ENCODE results near the gene RAB44. TPM values are rescaled to one million over a fixed set of nuclear protein-coding genes. Genes with fewer than 3 reads are reported as not detected.
A peak's percentile ranks its signal among the peaks of the same experiment; 100 is the strongest.

RAB44 gene
- total and polyA plus RNA-seq, 2 donors (not counting 1 experiment from before 2014, with no cell fraction given), result 0.15 to 0.16 TPM

DNA sequence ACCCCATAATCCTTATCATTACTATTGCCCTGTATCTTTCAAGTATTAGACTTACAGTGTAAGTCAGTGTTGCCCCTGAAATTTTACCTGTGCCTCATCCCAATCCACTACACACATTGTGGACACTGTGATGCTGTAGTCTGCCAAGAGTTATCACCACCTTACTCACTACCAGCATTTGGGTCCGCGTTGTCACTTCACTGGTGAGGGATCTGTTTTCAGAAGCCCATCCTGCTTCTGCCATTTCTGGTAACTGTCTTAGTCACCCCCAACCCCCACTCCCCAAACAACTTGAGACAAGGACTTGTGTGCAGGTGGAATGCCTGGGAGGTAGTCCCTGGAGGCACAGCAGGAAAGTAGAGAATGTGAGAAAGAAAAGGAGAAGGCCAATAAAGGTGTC lies 6.0 kb upstream of the RAB44 start:
- intact Hi-C loops (cut with micrococcal nuclease), result loop anchor here (1.0 to 5.0 kb wide), 2 partner anchors 8 to 389 kb away; no protein-coding TSS in a partner anchor
- no peak for ATAC-seq (ENCODE audit: low read depth)

DNA sequence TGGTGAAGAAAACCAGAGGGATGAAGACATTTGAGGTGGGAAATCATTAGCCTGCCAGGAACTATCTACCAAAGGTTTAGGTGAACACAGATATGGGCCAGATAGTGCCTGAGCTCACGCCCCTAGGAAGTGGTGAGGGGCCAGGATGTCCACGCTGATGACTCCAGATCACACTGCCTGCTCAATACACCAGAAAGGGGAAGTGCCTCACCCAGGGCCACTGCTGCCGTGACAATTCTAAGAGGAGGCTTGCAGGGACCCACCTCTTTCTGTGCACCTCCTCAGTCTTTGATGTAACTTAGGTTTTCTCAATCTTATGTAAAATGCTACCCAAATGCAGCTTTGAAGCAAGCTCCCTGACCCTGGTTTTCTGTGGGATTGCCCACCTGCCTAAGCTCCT lies 5.4 kb upstream of the RAB44 start:
- Mint-ChIP-seq H3K27ac (peak overlapping the region; percentile 97), H3K9me3 (ENCODE audit: insufficient read depth) (no peaks in the 10 kb centered on the region), H3K4me1 (peaks cover 81% of the 10 kb centered on the region), H3K27me3 (no peaks in the 10 kb centered on the region), H3K4me3 (peak overlapping the region; percentile 75)
- peak; percentile 98 for ATAC-seq (ENCODE audit: low read depth)
- ChIA-PET CTCF (interaction anchor here (0.7 to 4.9 kb wide), 8 partner anchors 10 to 77 kb away, joined by 3 to 37 read pairs (median 4); partner anchors contain the start of gene CDKN1A), POLR2A (interaction anchor here (0.6 to 1.3 kb wide), 5 partner anchors 9 to 97 kb away, joined by 3 to 9 read pairs (median 4); no protein-coding TSS in a partner anchor)
- no peaks in the 10 kb centered on the region for H4K20me1 ChIP-seq (ENCODE audit: control insufficient read depth, insufficient read depth, low read length, poor library complexity, severe bottlenecking)
- H3K4me3 ChIP-seq (ENCODE audit: control extremely low read depth in 1 of 5, extremely low read depth in 1 of 5, insufficient read depth in 1 of 5, low read depth in 2 of 5, low read length in 4 of 5), result peak overlapping the region in 3 of 5 experiments; percentile 12 to 18 (median 16)
- no peak overlapping the region for H2AFZ ChIP-seq (ENCODE audit: insufficient read depth, low read depth, low read length, poor library complexity, severe bottlenecking)
- intact Hi-C loops (cut with micrococcal nuclease), result loop anchor here (1.0 to 5.0 kb wide), 2 partner anchors 9 to 390 kb away; no protein-coding TSS in a partner anchor
- H3K4me1 ChIP-seq (ENCODE audit: control insufficient read depth in 2 of 2, insufficient read depth in 2 of 2, low read length in 2 of 2), result peaks cover 76 to 81% of the 10 kb centered on the region in 2 donors
- 0% methylated on average over 3 of the region's 3 CpGs for WGBS (ENCODE audit: insufficient coverage)
- H3K9me3 ChIP-seq (ENCODE audit: control extremely low read depth in 1 of 3, control insufficient read depth in 2 of 3, insufficient read depth in 1 of 3, low read length in 2 of 3), result peaks cover 0 to under 1% (median 0%) of the 10 kb centered on the region in 3 donors
- peak overlapping the region; percentile 90 to 96 for H3K27ac ChIP-seq (ENCODE audit: low read length in 2 of 2)
- H3K4me2 ChIP-seq (replicated peaks; ENCODE audit: low read depth, low read length, poor library complexity, severe bottlenecking), result peak overlapping the region; percentile 66
- no peaks in the 10 kb centered on the region for H3K79me2 ChIP-seq (ENCODE audit: control insufficient read depth, insufficient read depth, low read length)
- H3K36me3 ChIP-seq (replicated peaks in 1 of 2; ENCODE audit: control extremely low read depth in 1 of 2, control insufficient read depth in 1 of 2, extremely low read depth in 1 of 2, insufficient read depth in 2 of 2, low read length in 1 of 2), result peaks cover 0 to 4% of the 10 kb centered on the region in 2 experiments
- TF ChIP-seq, protein P1, sequence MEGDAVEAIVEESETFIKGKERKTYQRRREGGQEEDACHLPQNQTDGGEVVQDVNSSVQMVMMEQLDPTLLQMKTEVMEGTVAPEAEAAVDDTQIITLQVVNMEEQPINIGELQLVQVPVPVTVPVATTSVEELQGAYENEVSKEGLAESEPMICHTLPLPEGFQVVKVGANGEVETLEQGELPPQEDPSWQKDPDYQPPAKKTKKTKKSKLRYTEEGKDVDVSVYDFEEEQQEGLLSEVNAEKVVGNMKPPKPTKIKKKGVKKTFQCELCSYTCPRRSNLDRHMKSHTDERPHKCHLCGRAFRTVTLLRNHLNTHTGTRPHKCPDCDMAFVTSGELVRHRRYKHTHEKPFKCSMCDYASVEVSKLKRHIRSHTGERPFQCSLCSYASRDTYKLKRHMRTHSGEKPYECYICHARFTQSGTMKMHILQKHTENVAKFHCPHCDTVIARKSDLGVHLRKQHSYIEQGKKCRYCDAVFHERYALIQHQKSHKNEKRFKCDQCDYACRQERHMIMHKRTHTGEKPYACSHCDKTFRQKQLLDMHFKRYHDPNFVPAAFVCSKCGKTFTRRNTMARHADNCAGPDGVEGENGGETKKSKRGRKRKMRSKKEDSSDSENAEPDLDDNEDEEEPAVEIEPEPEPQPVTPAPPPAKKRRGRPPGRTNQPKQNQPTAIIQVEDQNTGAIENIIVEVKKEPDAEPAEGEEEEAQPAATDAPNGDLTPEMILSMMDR (IDR thresholded peaks at IDR 0.05), result no peak
- TF ChIP-seq EZH2 (IDR thresholded peaks at IDR 0.05; ENCODE audit: borderline replicate concordance, insufficient read depth, low read depth, low read length, poor library complexity, severe bottlenecking), result no peak
- DNase-seq, result peak; percentile 86
- peak overlapping the region; percentile 36 for H3K9ac ChIP-seq (ENCODE audit: low read length)
- no peaks in the 10 kb centered on the region for H3K27me3 ChIP-seq (replicated peaks in 1 of 4; ENCODE audit: control extremely low read depth in 1 of 4, control insufficient read depth in 3 of 4, insufficient read depth in 4 of 4, low read length in 3 of 4)

More for the DNA sequence above, 6.0 kb upstream of the RAB44 start:
- Histone ChIP-seq H3K4me1 (ENCODE audit: control insufficient read depth in 2 of 2, insufficient read depth in 2 of 2, low read length in 2 of 2) (peaks cover 78 to 82% of the 10 kb centered on the region in 2 donors), H3K27ac (ENCODE audit: low read length in 2 of 2) (peak overlapping the region; percentile 90 to 96), H4K20me1 (ENCODE audit: control insufficient read depth, insufficient read depth, low read length, poor library complexity, severe bottlenecking) (no peaks in the 10 kb centered on the region), H3K4me3 (ENCODE audit: control extremely low read depth in 1 of 5, extremely low read depth in 1 of 5, insufficient read depth in 1 of 5, low read depth in 2 of 5, low read length in 4 of 5) (peak overlapping the region in 1 of 5 experiments; percentile 5), H3K4me2 (replicated peaks; ENCODE audit: low read depth, low read length, poor library complexity, severe bottlenecking) (peak overlapping the region; percentile 66), H3K9me3 (ENCODE audit: control extremely low read depth in 1 of 3, control insufficient read depth in 2 of 3, insufficient read depth in 1 of 3, low read length in 2 of 3) (no peaks in the 10 kb centered on the region), H3K27me3 (replicated peaks in 1 of 4; ENCODE audit: control extremely low read depth in 1 of 4, control insufficient read depth in 3 of 4, insufficient read depth in 4 of 4, low read length in 3 of 4) (no peaks in the 10 kb centered on the region), H2AFZ (ENCODE audit: insufficient read depth, low read depth, low read length, poor library complexity, severe bottlenecking) (no peak overlapping the region), H3K36me3 (replicated peaks in 1 of 2; ENCODE audit: control extremely low read depth in 1 of 2, control insufficient read depth in 1 of 2, extremely low read depth in 1 of 2, insufficient read depth in 2 of 2, low read length in 1 of 2) (peaks cover 0 to 10% of the 10 kb centered on the region in 2 experiments), H3K79me2 (ENCODE audit: control insufficient read depth, insufficient read depth, low read length) (peaks cover 5% of the 10 kb centered on the region), H3K9ac (ENCODE audit: low read length) (peak overlapping the region; percentile 36)
- no peak for TF ChIP-seq EZH2 (IDR thresholded peaks at IDR 0.05; ENCODE audit: borderline replicate concordance, insufficient read depth, low read depth, low read length, poor library complexity, severe bottlenecking)
- TF ChIP-seq, protein P1 (IDR thresholded peaks at IDR 0.05), result no peak
- Mint-ChIP-seq H3K27me3 (no peaks in the 10 kb centered on the region), H3K27ac (peak overlapping the region; percentile 97), H3K4me3 (peak overlapping the region; percentile 40), H3K4me1 (peaks cover 81% of the 10 kb centered on the region), H3K9me3 (ENCODE audit: insufficient read depth) (no peaks in the 10 kb centered on the region)
- POLR2A ChIA-PET, result interaction anchor here (0.9 to 1.5 kb wide), 4 partner anchors 9 to 63 kb away, joined by 3 to 9 read pairs (median 4); partner anchors contain the start of gene CDKN1A
- CTCF ChIA-PET, result interaction anchor here (1.4 to 4.9 kb wide), 3 partner anchors 10 to 68 kb away, joined by 13 to 37 read pairs (median 17); no protein-coding TSS in a partner anchor
- WGBS (ENCODE audit: insufficient coverage), result 92% methylated on average over 2 of the region's 2 CpGs
- DNase-seq, result no peak
